B cell (primary cell): Measurements from ENCODE around the gene BUD31. TPM values are rescaled to one million over a fixed set of nuclear protein-coding genes. Genes with fewer than 3 reads are reported as not detected.

Experiments
- ATAC-seq: fragments of 200-7000 bp; cut with Tn5 transposase; one replicate; pipeline ENCODE4 v1.10.0; 2021; ENCODE audit warnings: low read depth, mild to moderate bottlenecking, moderate number of reproducible peaks, moderate library complexity
- CTCF ChIA-PET: fragments of 350-600 bp; sonication (Branson Sonifier 250); formaldehyde crosslinking; loops from one replicate; lab custom pipeline; 2021; ENCODE audit warnings: antibody characterized with exemption, inconsistent platforms; lab: Charles Lee
- POLR2A ChIA-PET: fragments of 350-600 bp; sonication (Branson Sonifier 250); formaldehyde crosslinking; loops from one replicate; lab custom pipeline; 2021; ENCODE audit warnings: antibody characterized with exemption; lab: Charles Lee
- DNase-seq: peaks from one replicate; pipeline ENCODE4 v3.0.0; 2013
- H2AFZ ChIP-seq: 2 replicates; pipeline ENCODE4 v1.6.1; 2012; ENCODE audit warnings: mild to moderate bottlenecking, low read depth, low read length; ENCODE audit not compliant: insufficient read depth, poor library complexity, severe bottlenecking
- H3K27ac ChIP-seq, 2 donors: 1 replicate in 1 of 2; 2 replicates in 1 of 2; pipeline ENCODE4 v1.5.1; 2012 to 2013; ENCODE audit warnings: low read length in 2 of 2, mild to moderate bottlenecking in 2 of 2, moderate library complexity in 1 of 2
- H3K27me3 ChIP-seq, 4 experiments: fragments of 200-600 bp in 1 of 4; sonication (generic) in 1 of 4; replicated peaks in 1 of 4; 1 replicate in 2 of 4; 2 replicates in 2 of 4; pipeline versions ENCODE4 v1.6.1 to v1.7.0; 2013 to 2016; ENCODE audit warnings: low read length in 3 of 4, mild to moderate bottlenecking in 2 of 4, mixed read lengths in 1 of 4, moderate library complexity in 1 of 4; ENCODE audit not compliant: insufficient read depth in 4 of 4, control insufficient read depth in 3 of 4; ENCODE audit errors: control extremely low read depth in 1 of 4
- H3K36me3 ChIP-seq, 2 experiments: replicated peaks in 1 of 2; 1 replicate in 1 of 2; 2 replicates in 1 of 2; pipeline versions ENCODE4 v1.6.1 to v1.7.1; 2013; ENCODE audit warnings: low read length in 1 of 2; ENCODE audit not compliant: insufficient read depth in 2 of 2, control insufficient read depth in 1 of 2; ENCODE audit errors: control extremely low read depth in 1 of 2, extremely low read depth in 1 of 2
- H3K4me1 ChIP-seq, 2 donors: fragments of 200-600 bp in 1 of 2; sonication (generic) in 1 of 2; 1 replicate in 1 of 2; 2 replicates in 1 of 2; pipeline versions ENCODE4 v1.5.1 to v1.6.1; 2013 to 2017; ENCODE audit warnings: low read length in 2 of 2; ENCODE audit not compliant: control insufficient read depth in 2 of 2, insufficient read depth in 2 of 2
- H3K4me2 ChIP-seq: replicated peaks from 2 replicates; pipeline ENCODE3; 2012; ENCODE audit warnings: mild to moderate bottlenecking, low read depth, low read length; ENCODE audit not compliant: poor library complexity, severe bottlenecking
- H3K4me3 ChIP-seq, 5 experiments: fragments of 200-600 bp in 1 of 5; sonication (generic) in 1 of 5; 1 replicate in 3 of 5; 2 replicates in 2 of 5; pipeline versions ENCODE4 v1.5.1 to v1.7.0; 2011 to 2016; ENCODE audit warnings: low read length in 4 of 5, mild to moderate bottlenecking in 4 of 5, low read depth in 2 of 5, control low read depth in 1 of 5, moderate library complexity in 1 of 5; ENCODE audit not compliant: insufficient read depth in 1 of 5; ENCODE audit errors: control extremely low read depth in 1 of 5, extremely low read depth in 1 of 5
- H3K79me2 ChIP-seq: fragments of 200-600 bp; sonication (generic); one replicate; pipeline ENCODE4 v1.6.0; 2016; ENCODE audit warnings: low read length; ENCODE audit not compliant: control insufficient read depth, insufficient read depth
- H3K9ac ChIP-seq: fragments of 200-600 bp; sonication (generic); 2 replicates; pipeline ENCODE4 v1.6.1; 2017; ENCODE audit warnings: mild to moderate bottlenecking, low read length, moderate library complexity
- H3K9me3 ChIP-seq, 3 donors: one replicate each; pipeline versions ENCODE4 v1.6.1 to v1.7.1; 2013; ENCODE audit warnings: low read length in 2 of 3; ENCODE audit not compliant: control insufficient read depth in 2 of 3, insufficient read depth in 1 of 3; ENCODE audit errors: control extremely low read depth in 1 of 3
- H4K20me1 ChIP-seq: 2 replicates; pipeline ENCODE4 v1.6.0; 2012; ENCODE audit warnings: mild to moderate bottlenecking, low read length; ENCODE audit not compliant: insufficient read depth, control insufficient read depth, poor library complexity, severe bottlenecking
- H3K27ac Mint-ChIP-seq: one replicate; pipeline ENCODE4 v1.8.0; 2021; ENCODE audit warnings: mixed read lengths
- H3K27me3 Mint-ChIP-seq: one replicate; pipeline ENCODE4 v1.8.0; 2021; ENCODE audit warnings: mixed read lengths
- H3K4me1 Mint-ChIP-seq: one replicate; pipeline ENCODE4 v1.8.0; 2021; ENCODE audit warnings: mixed read lengths
- H3K4me3 Mint-ChIP-seq: one replicate; pipeline ENCODE4 v1.8.0; 2021; ENCODE audit warnings: mixed read lengths
- H3K9me3 Mint-ChIP-seq: one replicate; pipeline ENCODE4 v1.8.0; 2022; ENCODE audit warnings: mixed read lengths; ENCODE audit not compliant: insufficient read depth
- CTCF ChIP-seq: fragments of 200-600 bp; IDR thresholded peaks from one replicate; pipeline ENCODE4 v1.8.0; 2022; ENCODE audit warnings: antibody characterized with exemption, mild to moderate bottlenecking
- EZH2 ChIP-seq: IDR thresholded peaks from 2 replicates; pipeline ENCODE4 v1.6.1; 2012; ENCODE audit warnings: borderline replicate concordance, low read depth, mild to moderate bottlenecking, moderate library complexity, low read length; ENCODE audit not compliant: insufficient read depth, poor library complexity, severe bottlenecking
- WGBS: methylation state at CpG from one replicate; pipeline ENCODE4 v1.1.5; 2013; ENCODE audit warnings: missing lambda C conversion rate; ENCODE audit not compliant: insufficient coverage; 5-methylcytosine and 5-hydroxymethylcytosine counted together
- intact Hi-C: fragments of 100-400 bp; cut with micrococcal nuclease; formaldehyde crosslinking; loops from one replicate; pipeline ENCODE4 v1.10.0; 2022
- polyA plus RNA-seq: library from polyadenylated mRNA; depleted of rRNA; stranded (reverse); fragments of >200 nt; gene quantifications from 2 replicates; pipeline ENCODE4 v1.2.3, GENCODE V29; 2012
- total RNA-seq, 2 donors: library from RNA; stranded (reverse); fragments of 120-200 nt in 1 of 2; gene quantifications; 1 replicate in 1 of 2; 2 replicates in 1 of 2; pipeline versions ENCODE4 v1.2.3 to v1.2.4, GENCODE V29; 2013 to 2022

Gene BUD31
- total and polyA plus RNA-seq, 2 donors (not counting 1 experiment from before 2014, with no cell fraction given): 57.8 to 69.4 TPM

GRCh38 chr7:99457050-99457649 lies 48.4 kb downstream of the BUD31 start:
- Histone ChIP-seq H3K36me3 (peaks cover 0 to 51% of the 10 kb centered on the region in 2 experiments), H3K79me2 (peaks cover 53% of the 10 kb centered on the region), H3K4me3 (no peak overlapping the region), H4K20me1 (peaks cover 52% of the 10 kb centered on the region), H3K9me3 (no peaks in the 10 kb centered on the region), H3K4me1 (no peaks in the 10 kb centered on the region), H3K4me2 (no peak overlapping the region), H2AFZ (no peak overlapping the region), H3K9ac (no peak overlapping the region), H3K27me3 (no peaks in the 10 kb centered on the region), H3K27ac (no peak overlapping the region)
- Mint-ChIP-seq H3K27ac (no peak overlapping the region), H3K4me3 (no peak overlapping the region), H3K4me1 (peaks cover 7% of the 10 kb centered on the region), H3K9me3 (no peaks in the 10 kb centered on the region), H3K27me3 (no peaks in the 10 kb centered on the region)
- ATAC-seq: no peak
- TF ChIP-seq CTCF (no peak), EZH2 (no peak)
- CTCF ChIA-PET: no interaction called here
- POLR2A ChIA-PET: no interaction called here
- intact Hi-C loops: no loop called here
- DNase-seq: no peak
- WGBS: 100% methylated on average over 3 of the region's 6 CpGs

GRCh38 chr7:99457650-99458493 lies 49.1 kb downstream of the BUD31 start:
- ChIA-PET POLR2A (no interaction called here), CTCF (no interaction called here)
- Histone ChIP-seq H3K4me3 (no peak overlapping the region), H3K4me2 (no peak overlapping the region), H3K27me3 (no peaks in the 10 kb centered on the region), H3K9ac (no peak overlapping the region), H2AFZ (no peak overlapping the region), H3K36me3 (peaks cover 0 to 48% of the 10 kb centered on the region in 2 experiments), H3K27ac (no peak overlapping the region), H3K4me1 (peaks cover 0 to 2% of the 10 kb centered on the region in 2 donors), H3K79me2 (peaks cover 55% of the 10 kb centered on the region), H3K9me3 (no peaks in the 10 kb centered on the region), H4K20me1 (peaks cover 59% of the 10 kb centered on the region)
- Mint-ChIP-seq H3K27ac (no peak overlapping the region), H3K9me3 (no peaks in the 10 kb centered on the region), H3K27me3 (no peaks in the 10 kb centered on the region), H3K4me3 (no peak overlapping the region), H3K4me1 (peaks cover 9% of the 10 kb centered on the region)
- DNase-seq (no peak), ATAC-seq (no peak)
- WGBS: 96% methylated on average over 19 of the region's 26 CpGs
- intact Hi-C loops: no loop called here
- no peak for TF ChIP-seq EZH2
- TF ChIP-seq CTCF: no peak
